HepG2 (cell line): Measurements from ENCODE around the gene TNFRSF13B. TPM values are rescaled to one million over a fixed set of nuclear protein-coding genes. Genes with fewer than 3 reads are reported as not detected.

ENCODE experiments used
- ATAC-seq: fragments of 200-7000 bp; cut with Tn5 transposase; 3 replicates; pipeline ENCODE4 v1.9.1; 2020; ENCODE audit warnings: mild to moderate bottlenecking, moderate library complexity
- BruUV-seq: library from RNA; stranded (reverse); fragments of 400-500 nt; replicated peaks from 2 replicates; lab custom pipeline; 2021; lab: Mats Ljungman, UMichigan
- CTCF ChIA-PET: fragments of 300-600 bp; formaldehyde crosslinking; extraction: SDS; loops from one replicate; lab custom pipeline; 2021; ENCODE audit warnings: low total read pairs, inconsistent platforms, low intra/inter-chr PET ratio; lab: Yijun Ruan, JAX
- POLR2A ChIA-PET: fragments of 350-600 bp; sonication (Branson Sonifier 250); formaldehyde crosslinking; loops from one replicate; lab custom pipeline; 2020; ENCODE audit warnings: antibody characterized with exemption, inconsistent platforms; lab: Yijun Ruan, JAX
- DNase-seq: peaks from one replicate; pipeline ENCODE4 v3.0.0-alpha.2; 2015; ENCODE audit warnings: low spot score
- FAIRE-seq: peaks from 3 replicates; lab custom pipeline; 2011; peaks lifted over from hg19 to GRCh38; lab: Jason Lieb, UNC
- H2AFZ ChIP-seq: one replicate; pipeline ENCODE4 v1.6.1; 2011; ENCODE audit warnings: low read length, inconsistent platforms
- H3K27ac ChIP-seq: fragments of 300-600 bp; 3 replicates; pipeline ENCODE4 v1.8.0; 2011; ENCODE audit warnings: mixed run types, mild to moderate bottlenecking, mixed read lengths, low read length, inconsistent platforms; ENCODE audit not compliant: insufficient read depth; ENCODE audit errors: extremely low read length
- H3K27me3 ChIP-seq, 2 experiments: fragments of 200-600 bp in 1 of 2; 2 replicates in 1 of 2; 3 replicates in 1 of 2; pipeline versions ENCODE4 v1.6.0 to v1.8.0; 2011; ENCODE audit warnings: low read length in 2 of 2, mild to moderate bottlenecking in 2 of 2, moderate library complexity in 2 of 2, inconsistent platforms in 1 of 2; ENCODE audit not compliant: insufficient read depth in 2 of 2, control insufficient read depth in 1 of 2
- H3K36me3 ChIP-seq, 2 experiments: fragments of 200-600 bp in 1 of 2; replicated peaks in 1 of 2; 2 replicates in 1 of 2; 3 replicates in 1 of 2; pipeline versions ENCODE4 v1.5.1 to v1.8.0; 2011; ENCODE audit warnings: low read length in 2 of 2, inconsistent platforms in 1 of 2; ENCODE audit not compliant: insufficient read depth in 2 of 2, control insufficient read depth in 1 of 2
- H3K4me1 ChIP-seq: 2 replicates; pipeline ENCODE4 v1.5.1; 2012; ENCODE audit warnings: low read length, inconsistent platforms; ENCODE audit not compliant: insufficient read depth
- H3K4me2 ChIP-seq: 2 replicates; pipeline ENCODE4 v1.6.0; 2011; ENCODE audit warnings: low read depth, low read length, inconsistent platforms
- H3K4me3 ChIP-seq, 3 experiments: fragments of 200-600 bp in 1 of 3; sonication (generic), shearing (Covaris generic) in 1 of 3; replicated peaks in 1 of 3; 2 replicates each; pipeline ENCODE4 v1.5.1; 2011 to 2016; ENCODE audit warnings: low read length in 3 of 3, inconsistent platforms in 2 of 3, low read depth in 2 of 3, mild to moderate bottlenecking in 2 of 3, control low read depth in 1 of 3, mixed read lengths in 1 of 3; ENCODE audit not compliant: insufficient read depth in 1 of 3
- H3K79me2 ChIP-seq: one replicate; pipeline ENCODE4 v1.6.1; 2011; ENCODE audit warnings: low read length, inconsistent platforms; ENCODE audit not compliant: insufficient read depth
- H3K9ac ChIP-seq: 2 replicates; pipeline ENCODE4 v1.6.0; 2011; ENCODE audit warnings: mild to moderate bottlenecking, low read depth, low read length, inconsistent platforms; ENCODE audit not compliant: insufficient read depth
- H3K9me3 ChIP-seq: 2 replicates; pipeline ENCODE4 v1.5.1; 2012; ENCODE audit warnings: mild to moderate bottlenecking, low read length
- H4K20me1 ChIP-seq: 2 replicates; pipeline ENCODE4 v1.6.0; 2011; ENCODE audit warnings: inconsistent platforms, mild to moderate bottlenecking, low read length, moderate library complexity; ENCODE audit not compliant: insufficient read depth
- ASH2L ChIP-seq: fragments of 300-600, 200-600 bp; sonication (generic); IDR thresholded peaks from 2 replicates; pipeline ENCODE4 v1.7.0; 2017; ENCODE audit warnings: low read depth, mild to moderate bottlenecking, moderate library complexity, mixed read lengths, low read length; ENCODE audit not compliant: insufficient read length
- DPF2 ChIP-seq: sonication (generic); formaldehyde crosslinking; IDR thresholded peaks from 2 replicates; pipeline ENCODE4 v1.4.0; 2020; ENCODE audit warnings: mild to moderate bottlenecking, low read depth, missing genetic modification reagents, borderline replicate concordance
- JUN ChIP-seq: sonication (generic); formaldehyde crosslinking; IDR thresholded peaks from 2 replicates; pipeline ENCODE4 v1.4.0; 2020; ENCODE audit warnings: mild to moderate bottlenecking, missing genetic modification reagents
- POLR2A ChIP-seq, 2 experiments: IDR thresholded peaks; 2 replicates each; pipeline ENCODE4 v1.6.1; 2011; ENCODE audit warnings: low read depth in 2 of 2, low read length in 2 of 2, mild to moderate bottlenecking in 1 of 2, moderate library complexity in 1 of 2; ENCODE audit not compliant: insufficient read depth in 1 of 2
- PRMT3 ChIP-seq: sonication (generic); formaldehyde crosslinking; IDR thresholded peaks from 2 replicates; pipeline ENCODE4 v1.8.1; 2022; ENCODE audit warnings: low read depth, mild to moderate bottlenecking, moderate library complexity, missing genetic modification reagents, borderline replicate concordance
- REPIN1 ChIP-seq: sonication (generic); formaldehyde crosslinking; IDR thresholded peaks from 2 replicates; pipeline ENCODE4 v1.8.0; 2022; ENCODE audit warnings: missing genetic modification reagents, low read depth, mild to moderate bottlenecking, borderline replicate concordance
- SALL1 ChIP-seq: sonication (generic); formaldehyde crosslinking; IDR thresholded peaks from 2 replicates; pipeline ENCODE4 v1.8.0; 2022; ENCODE audit warnings: mild to moderate bottlenecking, missing genetic modification reagents
- SP1 ChIP-seq, 2 experiments: fragments of 450-650 bp in 1 of 2; sonication (generic) in 1 of 2; formaldehyde crosslinking in 1 of 2; IDR thresholded peaks; 2 replicates each; pipeline versions ENCODE4 v1.4.0 to v1.6.1; 2016 to 2020; ENCODE audit warnings: missing genetic modification reagents in 1 of 2
- ZBTB38 ChIP-seq: sonication (generic); formaldehyde crosslinking; IDR thresholded peaks from 2 replicates; pipeline ENCODE4 v1.5.1; 2020; ENCODE audit warnings: mild to moderate bottlenecking, missing genetic modification reagents
- ZNF12 ChIP-seq: sonication (generic); formaldehyde crosslinking; IDR thresholded peaks from 2 replicates; pipeline ENCODE4 v1.5.0; 2020; ENCODE audit warnings: missing genetic modification reagents
- WGBS: methylation state at CpG from one replicate; pipeline ENCODE4 v1.1.6; 2017; ENCODE audit warnings: low lambda C conversion rate; 5-methylcytosine and 5-hydroxymethylcytosine counted together
- in situ Hi-C: cut with HindIII; loops from 2 replicates; pipeline ENCODE4 v1.10.0; 2017; ENCODE audit warnings: low pct_unique_long_range_greater_than_20kb; ENCODE audit not compliant: extremely low pct_ligation_motif_present
- intact Hi-C: fragments of 100-400 bp; cut with micrococcal nuclease; formaldehyde crosslinking; loops from one replicate; pipeline ENCODE4 v1.10.0; 2022; ENCODE audit not compliant: unreplicated experiment
- polyA plus RNA-seq, 8 experiments: library from polyadenylated mRNA; depleted of rRNA in 3 of 8; stranded (reverse) in 7 of 8; unstranded in 1 of 8; fragments of >200 nt; fragmentation: Illumina TruSeq in 4 of 8; extraction: Trizol in 4 of 8; gene quantifications; 2 replicates each; pipeline versions ENCODE4 v1.2.1 to v1.2.3, GENCODE V29; 2011 to 2016; ENCODE audit warnings: low read depth in 4 of 8, missing spikeins in 1 of 8, mixed read lengths in 1 of 8; ENCODE audit not compliant: insufficient read depth in 1 of 8
- total RNA-seq, 5 experiments: library from RNA; depleted of rRNA; stranded (reverse); fragments of >200 nt; fragmentation: Illumina TruSeq; extraction: Trizol; gene quantifications; 2 replicates each; pipeline ENCODE4 v1.2.3, GENCODE V29; 2016; ENCODE audit warnings: low read depth in 1 of 5
- TF ChIP-seq, protein P1 (sequence below): sonication (generic); formaldehyde crosslinking; IDR thresholded peaks from 2 replicates; pipeline ENCODE4 v1.4.0; 2020; ENCODE audit warnings: mild to moderate bottlenecking, missing genetic modification reagents
- TF ChIP-seq, protein P2 (sequence below): sonication (generic); formaldehyde crosslinking; IDR thresholded peaks from 2 replicates; pipeline ENCODE4 v1.4.0; 2020; ENCODE audit warnings: missing genetic modification reagents
- TF ChIP-seq, protein P3 (sequence below): fragments of 450-650 bp; IDR thresholded peaks from 2 replicates; pipeline ENCODE4 v1.6.1; 2016

TNFRSF13B gene
- total and polyA plus RNA-seq, 2 of the 13 experiments (the other 11 are each of a cell fraction or from before 2014, with no cell fraction given), result not detected

DNA sequence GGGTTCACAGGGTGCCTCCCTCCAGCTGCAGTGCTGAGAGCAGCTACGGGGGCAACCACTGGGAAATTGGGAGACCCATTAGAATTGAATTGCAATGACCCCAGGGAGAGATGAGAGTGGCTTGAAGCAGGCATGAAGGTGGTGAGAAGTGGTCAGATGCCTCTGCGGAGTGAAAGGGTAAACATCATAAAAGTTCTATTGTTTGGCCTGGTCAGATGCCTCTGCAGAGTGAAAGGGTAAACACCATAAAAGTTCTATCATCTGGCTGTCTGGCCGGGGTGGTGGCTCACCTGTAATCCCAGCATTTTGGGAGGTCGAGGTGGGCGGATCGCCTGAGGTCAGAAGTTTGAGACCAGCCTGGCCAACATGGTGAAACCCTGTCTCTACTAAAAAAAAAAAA, 53.5 kb downstream of the TNFRSF13B start (continued):
- no peak for TF ChIP-seq ZBTB38

DNA sequence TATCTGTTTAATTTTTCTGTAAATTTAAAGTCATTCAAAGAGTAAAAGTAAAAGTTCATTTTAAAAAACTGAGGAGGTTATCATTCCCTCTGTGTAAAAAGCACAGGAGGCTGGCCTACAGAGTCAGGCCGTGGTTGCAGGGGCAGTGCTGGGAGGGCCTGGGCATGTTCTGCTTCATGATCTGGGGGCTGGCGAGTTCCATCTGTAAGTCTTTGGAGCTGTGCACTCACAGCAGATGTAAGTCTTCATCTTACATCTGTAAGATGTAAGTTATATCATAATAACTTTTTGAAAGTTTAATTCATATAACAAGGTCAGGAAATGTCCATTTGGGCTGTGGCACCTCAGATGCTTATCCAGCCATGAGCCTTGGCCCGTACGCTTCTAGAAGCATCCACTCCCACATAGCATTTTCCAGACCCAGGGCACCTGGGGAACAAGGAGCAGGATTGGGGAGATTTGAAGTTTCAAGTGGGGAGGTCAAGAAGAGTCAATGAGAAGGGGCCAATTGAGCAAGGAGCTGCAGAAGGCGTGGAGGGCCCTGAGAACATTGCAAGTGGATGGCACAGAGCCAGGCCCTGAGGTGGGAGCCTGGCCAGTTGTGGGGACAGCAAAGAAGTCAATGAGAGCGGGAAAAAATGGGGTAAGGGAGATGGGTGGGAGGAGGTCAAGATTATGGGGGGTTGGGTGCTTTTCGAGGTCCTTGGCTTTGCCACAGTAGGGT, 54.1 kb downstream of the TNFRSF13B start:
- Histone ChIP-seq H3K27ac (no peak overlapping the region), H3K4me1 (no peaks in the 10 kb centered on the region), H3K4me3 (no peak overlapping the region), H3K27me3 (peaks cover 2 to 6% of the 10 kb centered on the region in 2 experiments; a peak in 3 of 5 replicates), H3K9me3 (no peaks in the 10 kb centered on the region), H4K20me1 (no peaks in the 10 kb centered on the region; the same call in 1 of the 2 replicates), H3K36me3 (no peaks in the 10 kb centered on the region), H3K9ac (no peak overlapping the region), H3K79me2 (no peaks in the 10 kb centered on the region), H3K4me2 (no peak overlapping the region), H2AFZ (no peak overlapping the region)
- no peak for FAIRE-seq
- ATAC-seq, result no peak
- intact Hi-C loops, result no loop called here
- ChIA-PET POLR2A (no interaction called here), CTCF (no interaction called here)
- in situ Hi-C loops, result no loop called here
- 24% methylated on average over 7 of the region's 7 CpGs for WGBS
- DNase-seq, result no peak
- TF ChIP-seq, protein P1, sequence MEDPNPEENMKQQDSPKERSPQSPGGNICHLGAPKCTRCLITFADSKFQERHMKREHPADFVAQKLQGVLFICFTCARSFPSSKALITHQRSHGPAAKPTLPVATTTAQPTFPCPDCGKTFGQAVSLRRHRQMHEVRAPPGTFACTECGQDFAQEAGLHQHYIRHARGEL, result no peak
- TF ChIP-seq SALL1 (CRISPR knock-in tag), result no peak
- no peak for TF ChIP-seq DPF2 (CRISPR knock-in tag)
- TF ChIP-seq SP1 (IDR thresholded peaks at IDR 0.05), result no peak
- no peak for TF ChIP-seq SP1 (CRISPR knock-in tag; IDR thresholded peaks at IDR 0.05)
- no peak for TF ChIP-seq REPIN1 (CRISPR knock-in tag)
- no peak for TF ChIP-seq ZNF12
- TF ChIP-seq PRMT3 (CRISPR knock-in tag), result no peak
- TF ChIP-seq JUN (CRISPR knock-in tag), result no peak
- no peak for TF ChIP-seq POLR2A (IDR thresholded peaks at IDR 0.05; ENCODE audit: insufficient read depth in 1 of 2, low read depth in 2 of 2, low read length in 2 of 2)
- no peak for TF ChIP-seq ASH2L
- TF ChIP-seq, protein P2, sequence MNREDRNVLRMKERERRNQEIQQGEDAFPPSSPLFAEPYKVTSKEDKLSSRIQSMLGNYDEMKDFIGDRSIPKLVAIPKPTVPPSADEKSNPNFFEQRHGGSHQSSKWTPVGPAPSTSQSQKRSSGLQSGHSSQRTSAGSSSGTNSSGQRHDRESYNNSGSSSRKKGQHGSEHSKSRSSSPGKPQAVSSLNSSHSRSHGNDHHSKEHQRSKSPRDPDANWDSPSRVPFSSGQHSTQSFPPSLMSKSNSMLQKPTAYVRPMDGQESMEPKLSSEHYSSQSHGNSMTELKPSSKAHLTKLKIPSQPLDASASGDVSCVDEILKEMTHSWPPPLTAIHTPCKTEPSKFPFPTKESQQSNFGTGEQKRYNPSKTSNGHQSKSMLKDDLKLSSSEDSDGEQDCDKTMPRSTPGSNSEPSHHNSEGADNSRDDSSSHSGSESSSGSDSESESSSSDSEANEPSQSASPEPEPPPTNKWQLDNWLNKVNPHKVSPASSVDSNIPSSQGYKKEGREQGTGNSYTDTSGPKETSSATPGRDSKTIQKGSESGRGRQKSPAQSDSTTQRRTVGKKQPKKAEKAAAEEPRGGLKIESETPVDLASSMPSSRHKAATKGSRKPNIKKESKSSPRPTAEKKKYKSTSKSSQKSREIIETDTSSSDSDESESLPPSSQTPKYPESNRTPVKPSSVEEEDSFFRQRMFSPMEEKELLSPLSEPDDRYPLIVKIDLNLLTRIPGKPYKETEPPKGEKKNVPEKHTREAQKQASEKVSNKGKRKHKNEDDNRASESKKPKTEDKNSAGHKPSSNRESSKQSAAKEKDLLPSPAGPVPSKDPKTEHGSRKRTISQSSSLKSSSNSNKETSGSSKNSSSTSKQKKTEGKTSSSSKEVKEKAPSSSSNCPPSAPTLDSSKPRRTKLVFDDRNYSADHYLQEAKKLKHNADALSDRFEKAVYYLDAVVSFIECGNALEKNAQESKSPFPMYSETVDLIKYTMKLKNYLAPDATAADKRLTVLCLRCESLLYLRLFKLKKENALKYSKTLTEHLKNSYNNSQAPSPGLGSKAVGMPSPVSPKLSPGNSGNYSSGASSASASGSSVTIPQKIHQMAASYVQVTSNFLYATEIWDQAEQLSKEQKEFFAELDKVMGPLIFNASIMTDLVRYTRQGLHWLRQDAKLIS (CRISPR knock-in tag), result no peak
- TF ChIP-seq, protein P3, sequence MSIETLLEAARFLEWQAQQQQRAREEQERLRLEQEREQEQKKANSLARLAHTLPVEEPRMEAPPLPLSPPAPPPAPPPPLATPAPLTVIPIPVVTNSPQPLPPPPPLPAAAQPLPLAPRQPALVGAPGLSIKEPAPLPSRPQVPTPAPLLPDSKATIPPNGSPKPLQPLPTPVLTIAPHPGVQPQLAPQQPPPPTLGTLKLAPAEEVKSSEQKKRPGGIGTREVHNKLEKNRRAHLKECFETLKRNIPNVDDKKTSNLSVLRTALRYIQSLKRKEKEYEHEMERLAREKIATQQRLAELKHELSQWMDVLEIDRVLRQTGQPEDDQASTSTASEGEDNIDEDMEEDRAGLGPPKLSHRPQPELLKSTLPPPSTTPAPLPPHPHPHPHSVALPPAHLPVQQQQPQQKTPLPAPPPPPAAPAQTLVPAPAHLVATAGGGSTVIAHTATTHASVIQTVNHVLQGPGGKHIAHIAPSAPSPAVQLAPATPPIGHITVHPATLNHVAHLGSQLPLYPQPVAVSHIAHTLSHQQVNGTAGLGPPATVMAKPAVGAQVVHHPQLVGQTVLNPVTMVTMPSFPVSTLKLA, result no peak
- BruUV-seq, result no TSS peak
